ENCODE data around the gene RPL35A.
"Not testable (repeated sequence)": the region's sequence is repeated elsewhere in the genome, so short reads cannot be mapped to it uniquely, and the experiment has no call there.

- not testable (repeated sequence) for TF ChIP-seq CTCF (conservative IDR thresholded peaks at IDR 0.05; ENCODE audit: low read depth, low read length); EZH2 (IDR thresholded peaks at IDR 0.05; ENCODE audit: low read length, unreplicated experiment)
Observed at GRCh38 chr3:197921429-197922275, 28.3 kb upstream of the RPL35A start.
